ENCODE results near the gene TOP2A. TPM values are rescaled to one million over a fixed set of nuclear protein-coding genes. Genes with fewer than 3 reads are reported as not detected.
"Not testable (repeated sequence)": the region's sequence is repeated elsewhere in the genome, so short reads cannot be mapped to it uniquely, and the experiment has no call there.

The TOP2A gene
- total RNA-seq, 1 donor, result 14.5 TPM

- H3K4me2 ChIP-seq (ENCODE audit: insufficient read depth, low read length), result peak overlapping the region; percentile 100
- H4K20me1 ChIP-seq (ENCODE audit: insufficient read depth, low read length), result no peaks in the 10 kb centered on the region
- H3K36me3 ChIP-seq (ENCODE audit: insufficient read depth, low read length), result peaks cover 13% of the 10 kb centered on the region
- H2AFZ ChIP-seq (ENCODE audit: low read length), result peak overlapping the region; percentile 98
- no peaks in the 10 kb centered on the region for H3K27me3 ChIP-seq (ENCODE audit: insufficient read depth, low read length)
- no peak for DNase-seq (ENCODE audit: insufficient read length, low spot score, missing footprints)
- H3K4me1 ChIP-seq (ENCODE audit: insufficient read depth, low read length), result peaks cover 26% of the 10 kb centered on the region
- H3K79me2 ChIP-seq (ENCODE audit: insufficient read depth, low read length), result peaks cover 42% of the 10 kb centered on the region
- H3K27ac ChIP-seq (ENCODE audit: low read depth, low read length), result peak overlapping the region; percentile 83
- H3K9me3 ChIP-seq (ENCODE audit: low read depth, low read length), result no peaks in the 10 kb centered on the region
- TF ChIP-seq, protein P1, sequence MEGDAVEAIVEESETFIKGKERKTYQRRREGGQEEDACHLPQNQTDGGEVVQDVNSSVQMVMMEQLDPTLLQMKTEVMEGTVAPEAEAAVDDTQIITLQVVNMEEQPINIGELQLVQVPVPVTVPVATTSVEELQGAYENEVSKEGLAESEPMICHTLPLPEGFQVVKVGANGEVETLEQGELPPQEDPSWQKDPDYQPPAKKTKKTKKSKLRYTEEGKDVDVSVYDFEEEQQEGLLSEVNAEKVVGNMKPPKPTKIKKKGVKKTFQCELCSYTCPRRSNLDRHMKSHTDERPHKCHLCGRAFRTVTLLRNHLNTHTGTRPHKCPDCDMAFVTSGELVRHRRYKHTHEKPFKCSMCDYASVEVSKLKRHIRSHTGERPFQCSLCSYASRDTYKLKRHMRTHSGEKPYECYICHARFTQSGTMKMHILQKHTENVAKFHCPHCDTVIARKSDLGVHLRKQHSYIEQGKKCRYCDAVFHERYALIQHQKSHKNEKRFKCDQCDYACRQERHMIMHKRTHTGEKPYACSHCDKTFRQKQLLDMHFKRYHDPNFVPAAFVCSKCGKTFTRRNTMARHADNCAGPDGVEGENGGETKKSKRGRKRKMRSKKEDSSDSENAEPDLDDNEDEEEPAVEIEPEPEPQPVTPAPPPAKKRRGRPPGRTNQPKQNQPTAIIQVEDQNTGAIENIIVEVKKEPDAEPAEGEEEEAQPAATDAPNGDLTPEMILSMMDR (IDR thresholded peaks at IDR 0.05; ENCODE audit: extremely low read depth, low read depth, low read length), result no peak
- peak overlapping the region; percentile 98 for H3K4me3 ChIP-seq (ENCODE audit: insufficient read depth, low read length)
These were observed 463 bp downstream of the TOP2A start for GRCh38 chr17:40417258-40417608.

GRCh38 chr17:40416671-40417070 lies 1.0 kb downstream of the TOP2A start:
- no peaks in the 10 kb centered on the region for H3K9me3 ChIP-seq (ENCODE audit: low read depth, low read length)
- TF ChIP-seq, protein P1 (IDR thresholded peaks at IDR 0.05; ENCODE audit: extremely low read depth, low read depth, low read length), result no peak
- H3K36me3 ChIP-seq (ENCODE audit: insufficient read depth, low read length), result peaks cover 13% of the 10 kb centered on the region
- peak overlapping the region; percentile 98 for H2AFZ ChIP-seq (ENCODE audit: low read length)
- DNase-seq (ENCODE audit: insufficient read length, low spot score, missing footprints), result no peak
- peaks cover 44% of the 10 kb centered on the region for H3K79me2 ChIP-seq (ENCODE audit: insufficient read depth, low read length)
- H3K4me2 ChIP-seq (ENCODE audit: insufficient read depth, low read length), result peak overlapping the region; percentile 100
- peak overlapping the region; percentile 83 for H3K27ac ChIP-seq (ENCODE audit: low read depth, low read length)
- H3K4me3 ChIP-seq (ENCODE audit: insufficient read depth, low read length), result peak overlapping the region; percentile 98
- peaks cover 26% of the 10 kb centered on the region for H3K4me1 ChIP-seq (ENCODE audit: insufficient read depth, low read length)
- no peaks in the 10 kb centered on the region for H3K27me3 ChIP-seq (ENCODE audit: insufficient read depth, low read length)
- no peaks in the 10 kb centered on the region for H4K20me1 ChIP-seq (ENCODE audit: insufficient read depth, low read length)

DNA sequence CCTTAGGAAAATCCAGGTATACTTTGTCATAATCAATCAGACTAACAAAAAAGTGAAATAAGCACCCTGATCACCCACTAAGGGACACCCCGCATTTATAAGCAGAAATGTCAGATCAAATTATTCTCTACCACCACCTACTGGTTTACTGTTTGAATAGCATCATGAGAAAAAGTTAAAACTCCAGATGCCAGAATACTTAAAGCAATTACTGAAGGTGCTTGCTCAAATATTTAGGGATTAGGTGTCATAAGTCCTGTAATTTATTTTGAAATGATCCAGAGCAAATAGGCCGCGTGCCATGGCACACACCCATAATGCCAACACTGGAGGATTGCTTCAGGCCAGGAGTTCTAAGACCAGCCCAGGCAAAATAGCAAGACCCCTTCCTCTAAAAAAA lies 2.3 kb downstream of the TOP2A start:
- no peaks in the 10 kb centered on the region for H3K27me3 ChIP-seq (ENCODE audit: insufficient read depth, low read length)
- peaks cover 20% of the 10 kb centered on the region for H3K36me3 ChIP-seq (ENCODE audit: insufficient read depth, low read length)
- peak overlapping the region; percentile 91 for H3K27ac ChIP-seq (ENCODE audit: low read depth, low read length)
- no peaks in the 10 kb centered on the region for H4K20me1 ChIP-seq (ENCODE audit: insufficient read depth, low read length)
- no peak overlapping the region for H2AFZ ChIP-seq (ENCODE audit: low read length)
- TF ChIP-seq, protein P1 (IDR thresholded peaks at IDR 0.05; ENCODE audit: extremely low read depth, low read depth, low read length), result peak; percentile 61
- peaks cover 53% of the 10 kb centered on the region for H3K79me2 ChIP-seq (ENCODE audit: insufficient read depth, low read length)
- H3K9me3 ChIP-seq (ENCODE audit: low read depth, low read length), result no peaks in the 10 kb centered on the region
- peaks cover 26% of the 10 kb centered on the region for H3K4me1 ChIP-seq (ENCODE audit: insufficient read depth, low read length)
- peak overlapping the region; percentile 100 for H3K4me2 ChIP-seq (ENCODE audit: insufficient read depth, low read length)
- H3K4me3 ChIP-seq (ENCODE audit: insufficient read depth, low read length), result peak overlapping the region; percentile 63
- no peak for DNase-seq (ENCODE audit: insufficient read length, low spot score, missing footprints)

DNA sequence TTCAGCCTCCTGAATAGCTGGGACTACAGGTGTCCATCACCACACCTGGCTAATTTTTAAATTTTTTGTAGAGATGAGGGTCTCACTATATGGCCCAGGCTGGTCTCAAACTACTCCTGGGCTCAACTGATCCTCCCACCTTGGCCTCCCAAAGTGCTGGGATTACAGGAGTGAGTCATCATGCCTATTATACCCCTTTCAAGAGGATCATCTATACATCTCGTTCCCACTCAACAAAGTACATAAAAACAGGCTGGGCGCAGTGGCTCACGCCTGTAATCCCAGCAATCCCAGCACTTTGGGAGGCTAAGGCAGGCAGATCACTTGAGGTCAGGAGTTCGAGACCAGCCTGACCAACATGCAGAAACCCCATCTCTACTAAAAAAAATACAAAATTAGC lies 3.4 kb downstream of the TOP2A start:
- Histone ChIP-seq H3K4me1 (ENCODE audit: insufficient read depth, low read length) (peaks cover 26% of the 10 kb centered on the region), H3K79me2 (ENCODE audit: insufficient read depth, low read length) (peaks cover 63% of the 10 kb centered on the region), H3K36me3 (ENCODE audit: insufficient read depth, low read length) (peaks cover 27% of the 10 kb centered on the region), H3K27ac (ENCODE audit: low read depth, low read length) (peak overlapping the region; percentile 91)
- H3K4me2 ChIP-seq (ENCODE audit: insufficient read depth, low read length); DNase-seq (ENCODE audit: insufficient read length, low spot score, missing footprints); H3K4me3 ChIP-seq (ENCODE audit: insufficient read depth, low read length); H4K20me1 ChIP-seq (ENCODE audit: insufficient read depth, low read length); H2AFZ ChIP-seq (ENCODE audit: low read length); H3K9me3 ChIP-seq (ENCODE audit: low read depth, low read length); H3K27me3 ChIP-seq (ENCODE audit: insufficient read depth, low read length): not testable (repeated sequence)

Data from osteoblast (primary cell).